Measurements from ENCODE around the gene PITRM1. TPM values are rescaled to one million over a fixed set of nuclear protein-coding genes. Genes with fewer than 3 reads are reported as not detected.
"Not testable (repeated sequence)": the region's sequence is repeated elsewhere in the genome, so short reads cannot be mapped to it uniquely, and the experiment has no call there.

The PITRM1 gene, protein sequence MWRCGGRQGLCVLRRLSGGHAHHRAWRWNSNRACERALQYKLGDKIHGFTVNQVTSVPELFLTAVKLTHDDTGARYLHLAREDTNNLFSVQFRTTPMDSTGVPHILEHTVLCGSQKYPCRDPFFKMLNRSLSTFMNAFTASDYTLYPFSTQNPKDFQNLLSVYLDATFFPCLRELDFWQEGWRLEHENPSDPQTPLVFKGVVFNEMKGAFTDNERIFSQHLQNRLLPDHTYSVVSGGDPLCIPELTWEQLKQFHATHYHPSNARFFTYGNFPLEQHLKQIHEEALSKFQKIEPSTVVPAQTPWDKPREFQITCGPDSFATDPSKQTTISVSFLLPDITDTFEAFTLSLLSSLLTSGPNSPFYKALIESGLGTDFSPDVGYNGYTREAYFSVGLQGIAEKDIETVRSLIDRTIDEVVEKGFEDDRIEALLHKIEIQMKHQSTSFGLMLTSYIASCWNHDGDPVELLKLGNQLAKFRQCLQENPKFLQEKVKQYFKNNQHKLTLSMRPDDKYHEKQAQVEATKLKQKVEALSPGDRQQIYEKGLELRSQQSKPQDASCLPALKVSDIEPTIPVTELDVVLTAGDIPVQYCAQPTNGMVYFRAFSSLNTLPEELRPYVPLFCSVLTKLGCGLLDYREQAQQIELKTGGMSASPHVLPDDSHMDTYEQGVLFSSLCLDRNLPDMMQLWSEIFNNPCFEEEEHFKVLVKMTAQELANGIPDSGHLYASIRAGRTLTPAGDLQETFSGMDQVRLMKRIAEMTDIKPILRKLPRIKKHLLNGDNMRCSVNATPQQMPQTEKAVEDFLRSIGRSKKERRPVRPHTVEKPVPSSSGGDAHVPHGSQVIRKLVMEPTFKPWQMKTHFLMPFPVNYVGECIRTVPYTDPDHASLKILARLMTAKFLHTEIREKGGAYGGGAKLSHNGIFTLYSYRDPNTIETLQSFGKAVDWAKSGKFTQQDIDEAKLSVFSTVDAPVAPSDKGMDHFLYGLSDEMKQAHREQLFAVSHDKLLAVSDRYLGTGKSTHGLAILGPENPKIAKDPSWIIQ
- total RNA-seq (2021) (80.1 and 83.5 TPM in 2 replicates), Bru-seq, nascent RNA (percentile 72 among the genes with signal in this experiment), BruChase-seq, experiment 1, labeled RNA remaining after a 2-hour chase (percentile 74 among the genes with signal in this experiment), BruChase-seq, experiment 2, labeled RNA remaining after a 6-hour chase (percentile 80 among the genes with signal in this experiment)
- long read RNA-seq, transcript PITRM1-202 (27 exons, 3,487 nt), result minor isoform, 6 of 144 reads
- long read RNA-seq, transcript PITRM1-201 (27 exons, 3,450 nt), result major isoform, 75 of 144 reads
- long read RNA-seq, partial matches to known transcripts, result 33 of 144 reads
- long read RNA-seq, other reads (novel, unspliced or antisense), result 30 of 144 reads

DNA sequence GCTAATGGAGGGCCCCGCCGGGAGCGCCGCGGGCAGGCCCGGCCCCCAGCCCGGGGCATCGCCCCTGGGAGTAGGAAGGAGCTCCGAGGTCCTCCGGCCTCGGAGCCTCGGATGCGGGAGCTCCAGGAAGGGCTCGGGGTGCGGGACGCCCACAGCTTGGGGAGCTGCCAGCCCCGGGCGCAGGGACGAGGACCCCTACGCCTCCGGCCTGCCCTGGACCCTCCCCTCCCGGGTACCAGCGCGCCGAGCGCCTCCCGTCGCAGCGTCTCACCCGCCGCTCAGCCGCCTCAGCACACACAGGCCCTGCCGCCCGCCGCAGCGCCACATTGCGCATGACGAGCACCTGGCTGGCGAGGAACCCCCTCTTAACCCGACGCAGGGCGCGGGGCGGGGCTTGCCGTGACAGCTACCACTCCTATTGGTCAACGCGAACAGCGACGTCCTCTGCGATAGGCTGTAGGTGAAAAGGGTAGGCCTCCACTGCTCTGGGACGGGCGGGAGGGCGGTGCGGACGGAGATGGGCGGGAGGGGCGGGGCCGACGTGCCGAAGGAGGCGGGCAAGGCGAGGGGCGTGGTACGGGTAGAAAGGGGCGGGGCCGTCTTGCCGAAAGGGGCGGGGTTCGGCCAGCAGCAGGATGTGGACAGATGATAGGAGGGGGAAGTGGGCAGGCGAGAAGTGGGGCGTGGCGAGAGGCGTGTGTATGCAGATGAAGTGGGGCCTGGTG lies at the start of gene PITRM1:
Gene PITRM1, minus strand, starts transcription at position 337 of the 725 bp plus-strand sequence. Its CDS starts 10 bp downstream, at position 327.
- H3K4me3 ChIP-seq (ENCODE audit: low read depth, low read length, poor library complexity, severe bottlenecking), result peak within 1 kb of the TSS; percentile 75
- TF ChIP-seq EZH2 (IDR thresholded peaks at IDR 0.05; ENCODE audit: borderline replicate concordance, low read depth, low read length, poor library complexity, severe bottlenecking), result no peak
- TF ChIP-seq, protein P1, sequence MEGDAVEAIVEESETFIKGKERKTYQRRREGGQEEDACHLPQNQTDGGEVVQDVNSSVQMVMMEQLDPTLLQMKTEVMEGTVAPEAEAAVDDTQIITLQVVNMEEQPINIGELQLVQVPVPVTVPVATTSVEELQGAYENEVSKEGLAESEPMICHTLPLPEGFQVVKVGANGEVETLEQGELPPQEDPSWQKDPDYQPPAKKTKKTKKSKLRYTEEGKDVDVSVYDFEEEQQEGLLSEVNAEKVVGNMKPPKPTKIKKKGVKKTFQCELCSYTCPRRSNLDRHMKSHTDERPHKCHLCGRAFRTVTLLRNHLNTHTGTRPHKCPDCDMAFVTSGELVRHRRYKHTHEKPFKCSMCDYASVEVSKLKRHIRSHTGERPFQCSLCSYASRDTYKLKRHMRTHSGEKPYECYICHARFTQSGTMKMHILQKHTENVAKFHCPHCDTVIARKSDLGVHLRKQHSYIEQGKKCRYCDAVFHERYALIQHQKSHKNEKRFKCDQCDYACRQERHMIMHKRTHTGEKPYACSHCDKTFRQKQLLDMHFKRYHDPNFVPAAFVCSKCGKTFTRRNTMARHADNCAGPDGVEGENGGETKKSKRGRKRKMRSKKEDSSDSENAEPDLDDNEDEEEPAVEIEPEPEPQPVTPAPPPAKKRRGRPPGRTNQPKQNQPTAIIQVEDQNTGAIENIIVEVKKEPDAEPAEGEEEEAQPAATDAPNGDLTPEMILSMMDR (conservative IDR thresholded peaks at IDR 0.05; ENCODE audit: low read depth, low read length), result no peak
- H3K27ac ChIP-seq (ENCODE audit: low read depth, low read length, poor library complexity, severe bottlenecking), result peak within 1 kb of the TSS; percentile 71
- H3K4me1 ChIP-seq (ENCODE audit: insufficient read depth, low read length, poor library complexity, severe bottlenecking), result no peaks in the 10 kb centered on the region
- POLR2A ChIA-PET (ENCODE audit: low non-redundant PET), result interaction anchor here (0.8 kb wide), 1 partner anchor 25 kb away, joined by 3 read pairs; no protein-coding TSS in a partner anchor
- peak; percentile 99 for DNase-seq (ENCODE audit: low spot score)
- no TSS peak for BruUV-seq (replicated peaks)
- H3K36me3 ChIP-seq (ENCODE audit: insufficient read depth, low read length, poor library complexity, severe bottlenecking), result peaks cover 7% of the 10 kb centered on the region
- H3K9me3 ChIP-seq (ENCODE audit: low read depth, low read length, poor library complexity, severe bottlenecking), result no peaks in the 10 kb centered on the region
- intact Hi-C loops (cut with micrococcal nuclease; ENCODE audit: unreplicated experiment), result no loop called here
- CTCF ChIA-PET, result interaction anchor here (0.6 to 0.7 kb wide), 3 partner anchors 20 to 1079 kb away, joined by 3 to 11 read pairs (median 7); no protein-coding TSS in a partner anchor
- peaks cover 7% of the 10 kb centered on the region for H3K27me3 ChIP-seq (replicated peaks; ENCODE audit: insufficient read depth, low read depth, low read length, poor library complexity)

DNA sequence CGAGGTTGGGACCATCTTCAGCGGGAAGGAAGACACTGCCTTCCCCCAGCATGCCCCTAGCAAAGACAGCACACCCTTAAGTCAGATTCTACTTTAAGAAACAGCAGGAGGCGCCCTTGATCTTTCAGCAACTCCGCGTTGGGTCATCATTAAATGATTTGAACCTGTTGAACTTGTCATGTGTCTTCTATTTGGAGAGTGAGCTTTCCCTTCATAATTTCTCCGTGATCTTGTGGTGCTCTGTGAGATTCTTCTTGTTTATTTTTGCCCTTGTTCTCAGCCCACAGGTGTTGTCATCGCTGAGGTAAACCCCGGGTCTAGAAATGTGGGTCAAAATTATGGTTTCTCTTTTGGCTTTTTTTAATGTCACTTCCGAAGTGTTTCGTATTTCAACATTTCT lies 49.5 kb upstream of the PITRM1 start:
- POLR2A ChIA-PET (ENCODE audit: low non-redundant PET), result no interaction called here
- no peak overlapping the region for H3K27ac ChIP-seq (ENCODE audit: low read depth, low read length, poor library complexity, severe bottlenecking)
- DNase-seq (ENCODE audit: low spot score), result peak; percentile 54
- H3K4me1 ChIP-seq (ENCODE audit: insufficient read depth, low read length, poor library complexity, severe bottlenecking), result no peaks in the 10 kb centered on the region
- TF ChIP-seq EZH2 (IDR thresholded peaks at IDR 0.05; ENCODE audit: borderline replicate concordance, low read depth, low read length, poor library complexity, severe bottlenecking), result no peak
- TF ChIP-seq, protein P1 (conservative IDR thresholded peaks at IDR 0.05; ENCODE audit: low read depth, low read length), result peak; percentile 48
- H3K36me3 ChIP-seq (ENCODE audit: insufficient read depth, low read length, poor library complexity, severe bottlenecking), result no peaks in the 10 kb centered on the region
- BruUV-seq (replicated peaks), result no TSS peak
- no peaks in the 10 kb centered on the region for H3K9me3 ChIP-seq (ENCODE audit: low read depth, low read length, poor library complexity, severe bottlenecking)
- CTCF ChIA-PET, result no interaction called here
- H3K4me3 ChIP-seq (ENCODE audit: low read depth, low read length, poor library complexity, severe bottlenecking), result no peak overlapping the region
- intact Hi-C loops (cut with micrococcal nuclease; ENCODE audit: unreplicated experiment), result no loop called here
- H3K27me3 ChIP-seq (replicated peaks; ENCODE audit: insufficient read depth, low read depth, low read length, poor library complexity), result no peaks in the 10 kb centered on the region

DNA sequence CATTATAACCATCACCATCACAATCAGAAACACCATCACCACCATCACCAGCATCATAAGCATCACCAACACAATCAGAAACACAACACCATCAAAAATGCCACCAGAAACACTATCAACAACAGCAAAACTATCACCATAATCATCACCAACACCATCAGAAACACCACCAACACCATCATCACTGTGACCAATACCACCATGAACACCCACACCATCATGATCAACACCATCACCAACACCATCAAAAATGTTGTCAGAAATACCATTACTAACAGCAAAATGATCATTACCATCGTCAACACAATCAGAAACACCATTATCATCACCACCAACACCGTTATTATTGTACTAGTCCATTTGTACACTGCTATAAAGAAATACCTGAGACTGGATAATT lies 49.0 kb upstream of the PITRM1 start:
- H3K9me3 ChIP-seq (ENCODE audit: low read depth, low read length, poor library complexity, severe bottlenecking); BruUV-seq (replicated peaks); CTCF ChIA-PET; H3K36me3 ChIP-seq (ENCODE audit: insufficient read depth, low read length, poor library complexity, severe bottlenecking); H3K27ac ChIP-seq (ENCODE audit: low read depth, low read length, poor library complexity, severe bottlenecking); DNase-seq (ENCODE audit: low spot score); H3K27me3 ChIP-seq (replicated peaks; ENCODE audit: insufficient read depth, low read depth, low read length, poor library complexity); H3K4me3 ChIP-seq (ENCODE audit: low read depth, low read length, poor library complexity, severe bottlenecking); POLR2A ChIA-PET (ENCODE audit: low non-redundant PET); intact Hi-C loops (cut with micrococcal nuclease; ENCODE audit: unreplicated experiment); H3K4me1 ChIP-seq (ENCODE audit: insufficient read depth, low read length, poor library complexity, severe bottlenecking): not testable (repeated sequence)
